Transverse colon (tissue), 4 donors: Measurements from ENCODE around the gene ELAVL4. TPM values are rescaled to one million over a fixed set of nuclear protein-coding genes. Genes with fewer than 3 reads are reported as not detected.

Experiments
- DNase-seq: peaks from one replicate; pipeline ENCODE4 v3.0.0-alpha.2; 2019
- H3K27ac ChIP-seq, 4 donors: fragments of 200-600 bp; sonication (generic); 2 replicates each; pipeline ENCODE4 v1.5.1; 2016 to 2018; ENCODE audit warnings: inconsistent platforms in 4 of 4
- H3K27me3 ChIP-seq: fragments of 200-600 bp; sonication (generic); 2 replicates; pipeline ENCODE4 v1.5.1; 2017; ENCODE audit warnings: inconsistent platforms
- H3K36me3 ChIP-seq, 4 donors: fragments of 200-600 bp; sonication (generic); 2 replicates each; pipeline ENCODE4 v1.5.1; 2017 to 2019; ENCODE audit warnings: inconsistent platforms in 4 of 4
- H3K4me1 ChIP-seq, 4 donors: fragments of 200-600 bp; sonication (generic); 2 replicates each; pipeline ENCODE4 v1.5.1; 2017 to 2020; ENCODE audit warnings: inconsistent platforms in 4 of 4
- H3K4me3 ChIP-seq, 4 donors: fragments of 200-600 bp; sonication (generic); 1 replicate in 1 of 4; 2 replicates in 3 of 4; pipeline versions ENCODE4 v1.5.1 to v1.6.1; 2017 to 2019; ENCODE audit warnings: inconsistent platforms in 4 of 4
- H3K9me3 ChIP-seq, 2 donors: fragments of 200-600 bp; sonication (generic); 2 replicates each; pipeline ENCODE4 v1.5.1; 2017 to 2019; ENCODE audit warnings: inconsistent platforms in 2 of 2
- EP300 ChIP-seq: sonication (generic); formaldehyde crosslinking; IDR thresholded peaks from one replicate; pipeline ENCODE4 v1.6.1; 2017; ENCODE audit warnings: antibody characterized with exemption, low read depth
- POLR2A ChIP-seq: fragments of 450-650 bp; IDR thresholded peaks from one replicate; pipeline ENCODE4 v1.6.1; 2016; ENCODE audit warnings: antibody characterized with exemption, mild to moderate bottlenecking, moderate library complexity
- POLR2AphosphoS5 ChIP-seq, 3 donors: sonication (generic); formaldehyde crosslinking; IDR thresholded peaks; one replicate each; pipeline ENCODE4 v1.6.1; 2016; ENCODE audit warnings: antibody characterized with exemption in 3 of 3
- WGBS, 2 donors: methylation state at CpG; one replicate each; pipeline ENCODE4 v1.1.5; 2018; ENCODE audit warnings: low coverage in 1 of 2; 5-methylcytosine and 5-hydroxymethylcytosine counted together
- in situ Hi-C, 4 donors: fragments of 200-750 bp; cut with MboI; loops; one replicate each; pipeline versions ENCODE4 v1.15.0 to v1.15.1; 2017; ENCODE audit warnings: low sequenced_read_pairs in 3 of 4, low pct_ligation_motif_present in 1 of 4, low pct_unique_long_range_greater_than_20kb in 1 of 4
- intact Hi-C: fragments of 100-400 bp; cut with DNase I; formaldehyde crosslinking; loops from one replicate; pipeline ENCODE4 v1.15.1; 2023; ENCODE audit warnings: low total_unique reads
- total RNA-seq, 4 donors: library from RNA; depleted of rRNA; stranded (reverse); fragments of >200 nt; gene quantifications; one replicate each; pipeline ENCODE4 v1.1.0, GENCODE V29; 2016
- TF ChIP-seq, protein P1 (sequence below), 5 experiments: fragments of 200-600 bp in 3 of 5; fragments of 450-650 bp in 2 of 5; sonication (generic) in 3 of 5; IDR thresholded peaks; 1 replicate in 2 of 5; 2 replicates in 3 of 5; pipeline ENCODE4 v1.5.1; 2016 to 2017; ENCODE audit warnings: antibody characterized with exemption in 5 of 5, inconsistent platforms in 3 of 5, mild to moderate bottlenecking in 2 of 5, moderate library complexity in 1 of 5

ELAVL4 gene
- total RNA-seq, 4 donors from 2014 or later = 0.55 to 0.64 TPM; not detected in 2

DNA sequence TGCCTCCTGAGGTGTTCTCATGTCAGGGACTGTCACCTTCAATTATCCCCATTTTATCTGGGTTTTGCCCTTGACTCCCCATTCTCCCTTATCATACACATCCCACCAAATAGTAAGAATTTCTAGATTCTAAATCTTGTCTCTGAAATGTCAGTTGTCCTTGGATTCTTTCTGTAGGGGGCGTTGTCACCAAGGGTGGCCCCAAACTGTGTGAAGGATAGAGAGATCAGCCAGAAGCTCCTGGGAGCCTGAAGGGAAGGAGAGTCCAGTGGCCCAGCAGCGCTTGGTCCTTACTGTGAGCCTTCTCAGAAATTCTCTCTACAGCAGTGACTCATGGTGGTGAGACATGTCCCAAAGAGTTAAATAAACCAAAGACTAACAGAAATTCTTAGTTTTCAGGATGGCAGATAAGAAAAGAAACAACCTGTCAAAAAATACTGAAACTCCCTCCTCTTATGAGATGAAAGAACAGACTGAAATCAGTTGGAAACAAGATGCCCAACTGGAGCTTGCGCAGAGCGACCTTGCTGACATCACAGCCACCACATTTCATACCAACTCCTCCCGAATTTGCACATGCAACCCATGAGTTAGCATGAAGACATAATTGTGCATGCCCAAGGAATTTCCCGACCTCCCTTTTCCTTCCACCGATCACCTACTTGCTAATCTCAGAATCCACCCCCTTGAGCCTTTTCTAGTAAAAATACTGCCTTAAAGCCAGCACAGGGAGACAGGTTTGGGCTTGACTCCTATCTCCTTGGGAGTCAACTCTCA is 109.8 kb downstream of the ELAVL4 start:
- no peak overlapping the region for H3K4me3 ChIP-seq
- 77 to 86% methylated on average over 6 to 7 of the region's 7 CpGs for WGBS, 2 donors
- H3K27me3 ChIP-seq = no peaks in the 10 kb centered on the region
- TF ChIP-seq POLR2A (no peak), EP300 (no peak), POLR2AphosphoS5 (IDR thresholded peaks at IDR 0.05) (no peak)
- TF ChIP-seq, protein P1, sequence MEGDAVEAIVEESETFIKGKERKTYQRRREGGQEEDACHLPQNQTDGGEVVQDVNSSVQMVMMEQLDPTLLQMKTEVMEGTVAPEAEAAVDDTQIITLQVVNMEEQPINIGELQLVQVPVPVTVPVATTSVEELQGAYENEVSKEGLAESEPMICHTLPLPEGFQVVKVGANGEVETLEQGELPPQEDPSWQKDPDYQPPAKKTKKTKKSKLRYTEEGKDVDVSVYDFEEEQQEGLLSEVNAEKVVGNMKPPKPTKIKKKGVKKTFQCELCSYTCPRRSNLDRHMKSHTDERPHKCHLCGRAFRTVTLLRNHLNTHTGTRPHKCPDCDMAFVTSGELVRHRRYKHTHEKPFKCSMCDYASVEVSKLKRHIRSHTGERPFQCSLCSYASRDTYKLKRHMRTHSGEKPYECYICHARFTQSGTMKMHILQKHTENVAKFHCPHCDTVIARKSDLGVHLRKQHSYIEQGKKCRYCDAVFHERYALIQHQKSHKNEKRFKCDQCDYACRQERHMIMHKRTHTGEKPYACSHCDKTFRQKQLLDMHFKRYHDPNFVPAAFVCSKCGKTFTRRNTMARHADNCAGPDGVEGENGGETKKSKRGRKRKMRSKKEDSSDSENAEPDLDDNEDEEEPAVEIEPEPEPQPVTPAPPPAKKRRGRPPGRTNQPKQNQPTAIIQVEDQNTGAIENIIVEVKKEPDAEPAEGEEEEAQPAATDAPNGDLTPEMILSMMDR (IDR thresholded peaks at IDR 0.05) = no peak
- H3K4me1 ChIP-seq = no peaks in the 10 kb centered on the region
- H3K9me3 ChIP-seq = no peaks in the 10 kb centered on the region
- intact Hi-C loops = no loop called here
- no peaks in the 10 kb centered on the region for H3K36me3 ChIP-seq
- no peak for DNase-seq
- in situ Hi-C loops = no loop called here
- H3K27ac ChIP-seq = no peak overlapping the region

DNA sequence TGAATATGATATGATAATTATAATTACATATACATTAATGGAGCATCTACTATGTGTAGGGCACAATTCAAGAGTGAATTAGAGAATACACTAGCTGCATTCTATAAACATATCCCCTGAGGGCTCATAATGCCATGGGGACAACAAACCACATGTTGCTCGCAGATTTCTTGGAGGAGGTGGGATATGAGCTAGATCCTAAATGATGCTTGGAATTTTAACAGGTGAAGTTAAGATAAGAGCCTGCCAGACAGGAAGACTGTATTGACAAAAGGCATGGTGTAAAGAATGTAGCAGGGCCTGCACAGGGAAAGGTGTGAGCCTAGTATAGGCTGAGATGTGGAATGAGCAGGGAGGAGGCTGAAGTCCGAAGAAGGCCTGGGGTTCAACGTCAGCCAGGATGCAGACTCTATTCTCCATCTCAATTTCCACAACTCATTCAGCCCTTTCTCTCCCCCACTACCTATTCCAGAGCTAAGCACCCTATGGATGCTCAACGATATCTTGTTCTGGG is 120.2 kb downstream of the ELAVL4 start:
- DNase-seq = no peak
- WGBS, 2 donors = 55 to 58% methylated on average over 2 to 4 of the region's 4 CpGs

DNA sequence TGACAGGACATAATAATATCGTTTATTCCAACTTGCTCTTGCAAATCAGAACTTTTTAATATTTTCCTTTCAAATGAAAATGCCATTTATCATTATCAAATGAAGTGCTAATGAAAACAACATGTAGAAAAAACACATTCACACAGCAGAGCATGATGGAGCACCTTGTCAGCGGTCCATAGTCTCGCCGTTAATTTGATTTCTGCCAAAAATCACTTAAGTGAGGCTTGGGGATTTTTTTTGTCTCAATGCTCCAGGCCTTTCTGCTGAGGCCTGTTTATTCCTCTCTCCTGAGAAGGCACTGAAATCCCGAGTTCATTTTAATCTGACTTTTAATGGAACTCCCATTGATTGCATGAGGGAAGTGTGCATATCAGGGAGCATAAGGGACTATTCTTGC is 122.5 kb downstream of the ELAVL4 start:
- no peak for DNase-seq
- no peak overlapping the region for H3K27ac ChIP-seq
- 79 to 80% methylated on average over 4 to 5 of the region's 5 CpGs for WGBS, 2 donors
- intact Hi-C loops = no loop called here
- no peaks in the 10 kb centered on the region for H3K27me3 ChIP-seq
- no peaks in the 10 kb centered on the region for H3K36me3 ChIP-seq
- H3K4me3 ChIP-seq = no peak overlapping the region
- no peaks in the 10 kb centered on the region for H3K9me3 ChIP-seq
- in situ Hi-C loops = no loop called here
- no peak for TF ChIP-seq POLR2AphosphoS5 (IDR thresholded peaks at IDR 0.05)
- TF ChIP-seq, protein P1 (IDR thresholded peaks at IDR 0.05) = no peak
- TF ChIP-seq POLR2A = no peak
- TF ChIP-seq EP300 = no peak
- no peaks in the 10 kb centered on the region for H3K4me1 ChIP-seq

More for the DNA sequence above, 120.2 kb downstream of the ELAVL4 start:
- Histone ChIP-seq H3K27ac (no peak overlapping the region), H3K27me3 (no peaks in the 10 kb centered on the region), H3K36me3 (no peaks in the 10 kb centered on the region), H3K9me3 (peaks cover 0 to 6% of the 10 kb centered on the region in 2 donors), H3K4me3 (no peak overlapping the region), H3K4me1 (no peaks in the 10 kb centered on the region)
- in situ Hi-C loops (no loop called here), intact Hi-C loops (no loop called here)
- TF ChIP-seq EP300 = no peak
- TF ChIP-seq, protein P1 (IDR thresholded peaks at IDR 0.05) = no peak
- TF ChIP-seq POLR2AphosphoS5 (IDR thresholded peaks at IDR 0.05) = no peak
- TF ChIP-seq POLR2A = no peak

DNA sequence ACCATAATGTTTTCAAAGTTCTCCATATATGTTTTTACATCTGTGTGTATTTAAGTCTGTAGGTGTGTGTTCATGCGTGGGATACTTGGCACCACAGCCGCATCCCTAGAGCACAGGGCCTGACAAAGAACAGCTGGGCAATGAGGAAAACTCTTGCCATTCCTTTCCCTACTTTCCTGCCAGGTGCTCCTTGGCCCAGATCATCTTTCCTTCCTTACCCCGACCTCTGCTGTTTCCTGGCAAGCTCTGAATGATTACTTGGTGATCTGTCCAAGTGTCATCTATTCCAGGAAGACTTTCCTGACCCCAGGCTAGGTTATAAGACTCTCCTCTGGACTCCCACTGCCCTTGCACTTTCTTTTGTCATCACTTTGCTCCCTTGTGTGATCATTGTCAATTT is 123.6 kb downstream of the ELAVL4 start:
- no peaks in the 10 kb centered on the region for H3K4me1 ChIP-seq
- H3K4me3 ChIP-seq = no peak overlapping the region
- intact Hi-C loops = no loop called here
- no peak overlapping the region for H3K27ac ChIP-seq
- in situ Hi-C loops = no loop called here
- no peaks in the 10 kb centered on the region for H3K9me3 ChIP-seq
- TF ChIP-seq POLR2A (no peak), EP300 (no peak), POLR2AphosphoS5 (IDR thresholded peaks at IDR 0.05) (no peak)
- TF ChIP-seq, protein P1 (IDR thresholded peaks at IDR 0.05) = no peak
- 56 to 59% methylated on average over 3 of the region's 3 CpGs for WGBS, 2 donors
- no peaks in the 10 kb centered on the region for H3K27me3 ChIP-seq
- no peaks in the 10 kb centered on the region for H3K36me3 ChIP-seq
- DNase-seq = no peak
